Measurements from ENCODE around the gene ZCCHC14. TPM values are rescaled to one million over a fixed set of nuclear protein-coding genes. Genes with fewer than 3 reads are reported as not detected.

Gene ZCCHC14
- total RNA-seq, 2 donors from 2014 or later: 18.9 to 54.4 TPM

DNA sequence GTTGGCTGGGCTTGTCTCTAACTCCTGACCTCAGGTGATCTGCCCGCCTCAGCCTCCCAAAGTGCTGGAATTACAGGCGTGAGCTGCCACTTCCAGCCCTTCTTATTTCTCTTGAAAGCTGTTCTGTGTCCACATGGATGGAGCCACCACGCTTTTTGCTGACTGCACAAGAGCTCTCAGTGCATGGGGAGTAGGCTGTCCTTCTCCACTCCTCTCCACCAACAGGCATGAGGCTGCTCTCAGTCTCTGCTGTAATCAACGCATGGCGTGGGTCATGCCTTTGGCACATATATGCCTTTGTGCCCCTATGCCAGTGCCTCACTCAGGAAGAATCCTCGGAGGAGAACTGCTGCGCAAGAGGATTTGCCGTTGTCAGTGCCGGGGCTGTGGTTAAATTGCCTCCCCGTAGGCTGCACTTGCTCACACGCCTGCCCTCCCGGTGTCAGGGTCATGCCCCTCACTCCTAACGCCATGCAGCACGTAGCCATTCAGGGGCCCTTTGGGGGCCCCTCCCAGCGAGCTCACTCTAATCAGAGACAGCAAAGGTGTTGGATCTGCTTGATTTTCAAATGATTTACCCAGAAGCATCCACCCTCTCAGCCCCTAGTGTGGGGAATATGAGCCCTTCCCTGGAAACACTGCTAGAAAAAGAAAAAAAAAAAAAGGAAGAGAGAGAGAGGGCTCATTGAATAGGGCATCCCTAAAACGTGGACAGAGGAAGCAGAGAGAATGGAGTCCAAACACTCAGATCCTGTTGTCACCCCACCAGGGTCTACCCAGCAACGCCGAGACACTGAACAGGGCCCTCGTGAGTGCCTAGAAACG, 47.5 kb upstream of the ZCCHC14 start:
- Histone ChIP-seq H3K4me1 (no peaks in the 10 kb centered on the region), H3K4me3 (no peak overlapping the region), H3K27ac (no peak overlapping the region), H3K36me3 (replicated peaks in 1 of 2; ENCODE audit: insufficient read depth in 1 of 2, low read depth in 2 of 2) (no peaks in the 10 kb centered on the region), H3K9me3 (no peaks in the 10 kb centered on the region), H3K27me3 (peaks cover 0 to 4% of the 10 kb centered on the region in 2 donors)
- ATAC-seq: no peak
- no peak for DNase-seq
- TF ChIP-seq, protein P1, sequence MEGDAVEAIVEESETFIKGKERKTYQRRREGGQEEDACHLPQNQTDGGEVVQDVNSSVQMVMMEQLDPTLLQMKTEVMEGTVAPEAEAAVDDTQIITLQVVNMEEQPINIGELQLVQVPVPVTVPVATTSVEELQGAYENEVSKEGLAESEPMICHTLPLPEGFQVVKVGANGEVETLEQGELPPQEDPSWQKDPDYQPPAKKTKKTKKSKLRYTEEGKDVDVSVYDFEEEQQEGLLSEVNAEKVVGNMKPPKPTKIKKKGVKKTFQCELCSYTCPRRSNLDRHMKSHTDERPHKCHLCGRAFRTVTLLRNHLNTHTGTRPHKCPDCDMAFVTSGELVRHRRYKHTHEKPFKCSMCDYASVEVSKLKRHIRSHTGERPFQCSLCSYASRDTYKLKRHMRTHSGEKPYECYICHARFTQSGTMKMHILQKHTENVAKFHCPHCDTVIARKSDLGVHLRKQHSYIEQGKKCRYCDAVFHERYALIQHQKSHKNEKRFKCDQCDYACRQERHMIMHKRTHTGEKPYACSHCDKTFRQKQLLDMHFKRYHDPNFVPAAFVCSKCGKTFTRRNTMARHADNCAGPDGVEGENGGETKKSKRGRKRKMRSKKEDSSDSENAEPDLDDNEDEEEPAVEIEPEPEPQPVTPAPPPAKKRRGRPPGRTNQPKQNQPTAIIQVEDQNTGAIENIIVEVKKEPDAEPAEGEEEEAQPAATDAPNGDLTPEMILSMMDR (IDR thresholded peaks at IDR 0.05): no peak
- TF ChIP-seq POLR2A (IDR thresholded peaks at IDR 0.05): no peak
- intact Hi-C loops (cut with DNase I): no loop called here
- 34% methylated on average over 19 to 20 of the region's 20 CpGs for WGBS, 2 donors

DNA sequence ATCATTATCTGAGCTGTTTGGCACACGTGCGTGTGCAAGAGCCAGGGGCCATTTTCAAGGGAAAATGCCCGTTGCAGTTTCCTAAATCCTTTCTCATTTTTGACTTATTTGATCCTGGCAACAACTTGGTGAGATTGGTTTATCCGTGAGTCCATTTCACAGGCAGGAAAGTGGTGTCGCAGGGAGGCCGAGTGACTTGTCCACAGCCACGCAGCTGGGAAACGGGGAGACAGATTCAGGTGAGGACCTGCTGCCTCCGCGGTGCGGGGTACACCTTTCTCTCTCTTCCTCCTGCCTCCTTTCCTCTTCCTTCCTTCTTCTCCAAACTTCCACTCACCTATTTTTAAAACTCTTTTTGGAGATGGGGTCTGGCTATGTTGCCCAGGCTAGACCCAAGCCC, 46.3 kb upstream of the ZCCHC14 start:
- Histone ChIP-seq H3K27ac (no peak overlapping the region), H3K9me3 (no peaks in the 10 kb centered on the region), H3K36me3 (replicated peaks in 1 of 2; ENCODE audit: insufficient read depth in 1 of 2, low read depth in 2 of 2) (no peaks in the 10 kb centered on the region), H3K4me1 (no peaks in the 10 kb centered on the region), H3K4me3 (no peak overlapping the region), H3K27me3 (peaks cover 0 to 4% of the 10 kb centered on the region in 2 donors)
- no peak for ATAC-seq
- no peak for TF ChIP-seq POLR2A (IDR thresholded peaks at IDR 0.05)
- TF ChIP-seq, protein P1 (IDR thresholded peaks at IDR 0.05): no peak
- 67 to 71% methylated on average over 11 of the region's 11 CpGs for WGBS, 2 donors
- DNase-seq: no peak
- intact Hi-C loops (cut with DNase I): no loop called here

DNA sequence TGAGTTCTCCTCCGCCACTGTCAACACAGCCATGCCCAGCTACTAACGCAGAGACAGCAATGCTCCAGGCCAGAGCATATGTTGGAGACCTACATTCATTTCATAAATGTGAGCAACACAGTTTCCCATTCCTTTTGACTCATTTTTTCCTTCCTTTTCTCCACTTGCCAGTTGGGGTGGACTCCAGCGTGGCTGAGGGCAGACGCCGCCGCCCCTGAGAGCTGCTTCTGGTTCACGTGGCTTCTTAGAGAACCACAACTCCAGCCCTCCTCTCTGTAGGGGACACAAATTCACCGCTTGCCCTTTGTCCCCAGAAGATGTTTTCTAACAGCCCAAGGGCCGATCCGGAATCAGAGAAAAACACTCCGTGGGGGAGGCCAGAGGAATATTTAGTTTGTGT, 45.8 kb upstream of the ZCCHC14 start:
- intact Hi-C loops (cut with DNase I): no loop called here
- H3K27me3 ChIP-seq: peaks cover 0 to 4% of the 10 kb centered on the region in 2 donors
- ATAC-seq: no peak
- TF ChIP-seq, protein P1 (IDR thresholded peaks at IDR 0.05): no peak
- TF ChIP-seq POLR2A (IDR thresholded peaks at IDR 0.05): no peak
- peaks cover 0 to under 1% (median 0%) of the 10 kb centered on the region in 3 donors for H3K9me3 ChIP-seq
- H3K36me3 ChIP-seq (replicated peaks in 1 of 2; ENCODE audit: insufficient read depth in 1 of 2, low read depth in 2 of 2): no peaks in the 10 kb centered on the region
- H3K27ac ChIP-seq: no peak overlapping the region
- no peak for DNase-seq
- no peaks in the 10 kb centered on the region for H3K4me1 ChIP-seq
- WGBS, 2 donors: 68 to 75% methylated on average over 10 to 11 of the region's 11 CpGs
- no peak overlapping the region for H3K4me3 ChIP-seq

DNA sequence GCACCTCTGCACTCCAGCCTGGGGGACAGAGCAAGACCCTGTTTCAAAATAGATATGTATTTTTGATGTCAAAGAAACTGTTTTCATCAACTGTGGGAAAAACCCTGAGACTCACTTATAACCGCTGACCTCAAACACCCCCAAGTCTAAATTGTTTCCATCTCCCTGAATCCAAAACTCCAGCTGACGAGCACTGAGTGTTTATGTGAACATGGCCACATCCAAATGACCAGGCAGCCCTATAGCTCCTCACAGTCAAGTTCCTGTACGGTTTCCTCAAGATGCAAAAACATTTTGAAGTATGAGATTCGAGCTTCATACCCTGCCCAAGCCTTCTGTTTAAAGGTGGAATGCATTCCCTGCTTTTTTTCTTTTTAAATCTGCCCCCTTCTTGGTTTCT, 45.3 kb upstream of the ZCCHC14 start:
- WGBS, 2 donors: 38 to 45% methylated on average over 4 of the region's 4 CpGs
- Histone ChIP-seq H3K27me3 (peaks cover 0 to 4% of the 10 kb centered on the region in 2 donors), H3K27ac (no peak overlapping the region), H3K4me1 (no peaks in the 10 kb centered on the region), H3K4me3 (no peak overlapping the region), H3K36me3 (replicated peaks in 1 of 2; ENCODE audit: insufficient read depth in 1 of 2, low read depth in 2 of 2) (no peaks in the 10 kb centered on the region), H3K9me3 (peaks cover 0 to 5% (median 0%) of the 10 kb centered on the region in 3 donors)
- no peak for ATAC-seq
- DNase-seq: no peak
- intact Hi-C loops (cut with DNase I): no loop called here
- TF ChIP-seq, protein P1 (IDR thresholded peaks at IDR 0.05): no peak
- TF ChIP-seq POLR2A (IDR thresholded peaks at IDR 0.05): no peak

DNA sequence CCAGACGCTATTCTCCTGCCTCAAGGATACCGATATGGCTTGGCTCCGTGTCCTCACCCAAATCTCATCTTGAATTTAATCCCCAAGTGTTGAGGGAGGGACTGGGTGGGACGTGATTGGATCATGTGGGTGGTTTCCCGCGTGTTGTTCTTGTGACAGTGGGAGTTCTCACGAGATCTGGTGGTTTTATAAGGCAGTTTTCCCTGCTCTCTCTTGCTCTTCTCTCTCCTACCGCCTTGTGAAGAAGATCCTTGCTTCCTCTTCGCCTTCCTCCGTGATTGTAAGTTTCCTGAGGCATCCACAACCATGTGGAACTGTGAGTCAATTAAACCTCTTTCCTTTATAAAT, 43.9 kb upstream of the ZCCHC14 start:
- Histone ChIP-seq H3K36me3 (replicated peaks in 1 of 2; ENCODE audit: insufficient read depth in 1 of 2, low read depth in 2 of 2) (no peaks in the 10 kb centered on the region), H3K9me3 (peaks cover 0 to 13% (median 0%) of the 10 kb centered on the region in 3 donors), H3K4me1 (no peaks in the 10 kb centered on the region), H3K4me3 (no peak overlapping the region), H3K27me3 (peaks cover 0 to 4% of the 10 kb centered on the region in 2 donors), H3K27ac (no peak overlapping the region)
- ATAC-seq (no peak), DNase-seq (no peak)
- WGBS, 2 donors: 63% methylated on average over 10 of the region's 10 CpGs
- TF ChIP-seq, protein P1 (IDR thresholded peaks at IDR 0.05): no peak
- no peak for TF ChIP-seq POLR2A (IDR thresholded peaks at IDR 0.05)
- intact Hi-C loops (cut with DNase I): no loop called here
